K562 (cell line): ENCODE measurements around the gene SLFNL1. TPM values are rescaled to one million over a fixed set of nuclear protein-coding genes. Genes with fewer than 3 reads are reported as not detected.

Source experiments
- CTBP1 ChIP-seq: fragments of 450-650 bp; IDR thresholded peaks from 2 replicates; pipeline ENCODE4 v1.6.1; 2016; ENCODE audit warnings: borderline replicate concordance
- E2F4 ChIP-seq: sonication (generic); formaldehyde crosslinking; IDR thresholded peaks from 2 replicates; pipeline ENCODE4 v1.8.0; 2022; ENCODE audit warnings: mild to moderate bottlenecking, low read depth, missing genetic modification reagents
- HDAC2 ChIP-seq: fragments of 450-650 bp; IDR thresholded peaks from 2 replicates; pipeline ENCODE4 v1.6.1; 2016; ENCODE audit warnings: mild to moderate bottlenecking
- JUND ChIP-seq, 2 experiments: IDR thresholded peaks; 2 replicates in 1 of 2; 3 replicates in 1 of 2; pipeline ENCODE4 v1.6.1; 2011; ENCODE audit warnings: borderline replicate concordance in 2 of 2, low read depth in 2 of 2, low read length in 2 of 2, improper control_type of control experiment in 1 of 2, missing biosample characterization in 1 of 2, missing genetic modification characterization in 1 of 2, missing genetic modification reagents in 1 of 2
- KDM1A ChIP-seq, 2 experiments: fragments of 450-650 bp; IDR thresholded peaks; 2 replicates each; pipeline ENCODE4 v1.6.1; 2016; ENCODE audit warnings: mild to moderate bottlenecking in 2 of 2
- KLF1 ChIP-seq: fragments of 450-650 bp; IDR thresholded peaks from 2 replicates; pipeline ENCODE4 v1.6.1; 2016; ENCODE audit warnings: missing genetic modification characterization, missing compliant biosample characterization
- MITF ChIP-seq: IDR thresholded peaks from 2 replicates; pipeline ENCODE4 v1.6.1; 2014; ENCODE audit warnings: antibody characterized with exemption
- NCOR1 ChIP-seq: fragments of 450-650 bp; IDR thresholded peaks from 2 replicates; pipeline ENCODE4 v1.6.1; 2016; ENCODE audit warnings: mild to moderate bottlenecking, moderate library complexity
- NR2C2 ChIP-seq, 2 experiments: fragments of 200-800 bp in 1 of 2; sonication (Bioruptor generic) in 1 of 2; sonication (generic) in 1 of 2; formaldehyde crosslinking in 1 of 2; IDR thresholded peaks; 2 replicates each; pipeline versions ENCODE4 v1.6.1 to v1.8.0; 2016 to 2022; ENCODE audit warnings: mild to moderate bottlenecking in 1 of 2, missing compliant biosample characterization in 1 of 2, missing genetic modification characterization in 1 of 2, missing genetic modification reagents in 1 of 2
- POLR2AphosphoS2 ChIP-seq: IDR thresholded peaks from 2 replicates; pipeline ENCODE4 v1.6.1; 2012; ENCODE audit warnings: low read length, improper control_type of control experiment
- RAD21 ChIP-seq, 2 experiments: fragments of 250-450 bp in 1 of 2; fragments of 450-650 bp in 1 of 2; sonication (Bioruptor Pico) in 1 of 2; formaldehyde crosslinking in 1 of 2; IDR thresholded peaks in 1 of 2; conservative IDR thresholded peaks in 1 of 2; 2 replicates each; pipeline versions ENCODE4 v1.4.0 to v1.8.0; 2020 to 2022; ENCODE audit warnings: mild to moderate bottlenecking in 2 of 2, moderate library complexity in 1 of 2
- TCF3 ChIP-seq: sonication (generic); formaldehyde crosslinking; IDR thresholded peaks from 2 replicates; pipeline ENCODE4 v1.4.0; 2020; ENCODE audit warnings: mild to moderate bottlenecking, missing genetic modification reagents
- TFAM ChIP-seq: fragments of 250-450 bp; sonication (Bioruptor Pico); conservative IDR thresholded peaks from 2 replicates; pipeline ENCODE4 v1.5.0; 2021; ENCODE audit warnings: mild to moderate bottlenecking, moderate library complexity
- THRB ChIP-seq: fragments of 450-650 bp; formaldehyde crosslinking; conservative IDR thresholded peaks from 2 replicates; pipeline ENCODE4 v1.4.0; 2022; ENCODE audit warnings: mild to moderate bottlenecking, missing genetic modification characterization
- ZNF639 ChIP-seq, 2 experiments: fragments of 200-800 bp in 1 of 2; sonication (Bioruptor generic) in 1 of 2; sonication (generic) in 1 of 2; formaldehyde crosslinking in 1 of 2; IDR thresholded peaks in 1 of 2; conservative IDR thresholded peaks in 1 of 2; 2 replicates each; pipeline versions ENCODE4 v1.5.0 to v1.6.1; 2016 to 2020; ENCODE audit warnings: missing compliant biosample characterization in 1 of 2, missing genetic modification characterization in 1 of 2, missing genetic modification reagents in 1 of 2
- ZNF717 ChIP-seq: fragments of 250-450 bp; sonication (Bioruptor Pico); IDR thresholded peaks from 2 replicates; pipeline ENCODE4 v1.5.0; 2021
- polyA plus RNA-seq, 8 experiments: library from polyadenylated mRNA; depleted of rRNA in 4 of 8; stranded (reverse) in 5 of 8; unstranded in 3 of 8; fragments of >200 nt; fragmentation: Nextera tagmentation in 2 of 8; fragmentation: Illumina TruSeq in 1 of 8; extraction: Ambion mirVana in 2 of 8; extraction: Trizol in 1 of 8; gene quantifications; 2 replicates each; pipeline versions ENCODE4 v1.2.1 to v1.2.3, GENCODE V29; 2011 to 2014; ENCODE audit warnings: inconsistent platforms in 1 of 8, missing spikeins in 1 of 8
- total RNA-seq, 7 experiments: library from RNA; depleted of rRNA in 6 of 7; stranded (reverse); fragments of >200 nt in 6 of 7; fragmentation: Illumina TruSeq in 2 of 7; extraction: Trizol in 2 of 7; gene quantifications; 2 replicates each; pipeline versions ENCODE4 v1.2.1 to v1.2.3, GENCODE V29; 2011 to 2021; ENCODE audit warnings: low replicate concordance in 1 of 7

The SLFNL1 gene
- total and polyA plus RNA-seq, 9 of the 15 experiments (the other 6 are each of a cell fraction or from before 2014, with no cell fraction given), result 0.05 to 0.14 (median 0.06) TPM; not detected in 5

GRCh38 chr1:40981691-40982448 is 39.7 kb downstream of the SLFNL1 start (continued):
- TF ChIP-seq TFAM (CRISPR knock-in tag), result no peak
- 0 out of 2 replicates have a peak, but pooled peaks have one; percentile 8 for TF ChIP-seq CTBP1
- TF ChIP-seq TCF3 (CRISPR knock-in tag), result no peak
- no peak for TF ChIP-seq ZNF717 (CRISPR knock-in tag)
- TF ChIP-seq MITF, result 0 out of 2 replicates have a peak, but pooled peaks have one; percentile 21
- no peak for TF ChIP-seq POLR2AphosphoS2
- 0 out of 2 replicates have a peak, but pooled peaks have one; percentile 6 for TF ChIP-seq NCOR1
- no peak for TF ChIP-seq E2F4 (CRISPR knock-in tag)
- TF ChIP-seq ZNF639 (CRISPR knock-in tag; conservative IDR thresholded peaks at IDR 0.05 in 1 of 2, IDR thresholded peaks at IDR 0.05 in 1 of 2), result no peak
- no peak for TF ChIP-seq NR2C2 (CRISPR knock-in tag; IDR thresholded peaks at IDR 0.05)
- TF ChIP-seq NR2C2 (tag; IDR thresholded peaks at IDR 0.05), result no peak
- TF ChIP-seq THRB (CRISPR knock-in tag), result 0 out of 2 replicates have a peak, but pooled peaks have one; percentile 18
- no peak for TF ChIP-seq KLF1 (tag)
- TF ChIP-seq RAD21 (CRISPR knock-in tag; conservative IDR thresholded peaks at IDR 0.05 in 1 of 2, IDR thresholded peaks at IDR 0.05 in 1 of 2), result no peak
- no peak for TF ChIP-seq JUND (IDR thresholded peaks at IDR 0.05; ENCODE audit: borderline replicate concordance, low read depth, low read length)
- TF ChIP-seq JUND (tag; IDR thresholded peaks at IDR 0.05; ENCODE audit: borderline replicate concordance, low read depth, low read length), result peak; percentile 19; the same call in 1 of the 3 replicates
- peak; percentile 38 to 65; a peak in 3 of 4 replicates for TF ChIP-seq KDM1A (IDR thresholded peaks at IDR 0.05)
- peak; percentile 19; the same call in 1 of the 2 replicates for TF ChIP-seq HDAC2
- TF ChIP-seq, all 486 proteins: peak for 21
